Effector memory CD4-positive, alpha-beta T cell (primary cell): ENCODE measurements around the gene WSCD1.

Source experiments
- DNase-seq, 3 donors: peaks; one replicate each; pipeline ENCODE4 v3.0.0-alpha.2; 2020
- H3K27ac ChIP-seq: 2 replicates; pipeline ENCODE4 v1.7.0; 2013; ENCODE audit warnings: mild to moderate bottlenecking, low read length, moderate library complexity; ENCODE audit not compliant: insufficient read depth, poor library complexity, severe bottlenecking
- H3K27me3 ChIP-seq: replicated peaks from 2 replicates; pipeline ENCODE4 v1.7.0; 2013; ENCODE audit warnings: mild to moderate bottlenecking, low read length; ENCODE audit not compliant: insufficient read depth, control insufficient read depth, poor library complexity, severe bottlenecking
- H3K36me3 ChIP-seq: 2 replicates; pipeline ENCODE4 v1.7.0; 2013; ENCODE audit warnings: mild to moderate bottlenecking, low read length, moderate library complexity; ENCODE audit not compliant: control insufficient read depth, insufficient read depth
- H3K4me1 ChIP-seq: 2 replicates; pipeline ENCODE4 v1.7.0; 2013; ENCODE audit warnings: low read length, mild to moderate bottlenecking; ENCODE audit not compliant: control insufficient read depth, insufficient read depth, poor library complexity, severe bottlenecking
- H3K4me3 ChIP-seq: 2 replicates; pipeline ENCODE4 v1.7.0; 2013; ENCODE audit warnings: low read length, low read depth, mild to moderate bottlenecking; ENCODE audit not compliant: insufficient read depth, poor library complexity, severe bottlenecking
- H3K9me3 ChIP-seq: 2 replicates; pipeline ENCODE4 v1.7.0; 2013; ENCODE audit warnings: mild to moderate bottlenecking, low read length, moderate library complexity; ENCODE audit not compliant: control insufficient read depth
- total RNA-seq, 3 donors: gene quantifications; one replicate each; lab custom pipeline; 2026; lab: John Stamatoyannopoulos, UW

WSCD1 gene
- 0 to 0.19 (median 0.17) reads per million in 3 donors for total RNA-seq

- no peak for DNase-seq
- H3K27me3 ChIP-seq, result peaks cover 21% of the 10 kb centered on the region
- no peak within 1 kb of the TSS for H3K4me3 ChIP-seq
- H3K36me3 ChIP-seq, result no peaks in the 10 kb centered on the region
- peaks cover 6% of the 10 kb centered on the region for H3K4me1 ChIP-seq
- no peaks in the 10 kb centered on the region for H3K9me3 ChIP-seq
- no peak within 1 kb of the TSS for H3K27ac ChIP-seq
Observed at GRCh38 chr17:6069539-6070429, at the start of gene WSCD1. Gene WSCD1 (plus strand): TSS chr17:6070379. CDS start chr17:6080659, 10,280 bp downstream.

DNA sequence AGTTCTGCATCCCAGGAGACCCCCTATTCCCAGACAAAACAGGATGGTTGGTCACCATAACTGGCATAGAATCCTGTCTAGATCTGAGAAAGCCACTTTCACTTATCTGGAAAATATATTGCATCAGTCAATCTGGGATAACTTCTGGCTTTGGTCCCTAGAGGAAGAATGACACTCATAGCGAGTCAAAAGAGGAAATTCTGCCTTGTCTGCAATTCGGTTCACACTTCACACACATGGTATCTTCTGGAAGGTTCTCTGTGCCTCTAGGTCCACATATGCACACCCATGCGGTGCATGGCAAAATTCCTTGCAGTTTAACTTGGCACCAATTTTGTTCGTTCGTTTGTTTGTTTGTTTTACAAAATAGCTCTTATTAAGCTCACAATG is 49.2 kb upstream of the WSCD1 start:
- Histone ChIP-seq H3K27ac (no peak overlapping the region), H3K36me3 (no peaks in the 10 kb centered on the region), H3K9me3 (no peaks in the 10 kb centered on the region), H3K4me3 (no peak overlapping the region), H3K4me1 (no peaks in the 10 kb centered on the region), H3K27me3 (no peaks in the 10 kb centered on the region)
- DNase-seq, result no peak

DNA sequence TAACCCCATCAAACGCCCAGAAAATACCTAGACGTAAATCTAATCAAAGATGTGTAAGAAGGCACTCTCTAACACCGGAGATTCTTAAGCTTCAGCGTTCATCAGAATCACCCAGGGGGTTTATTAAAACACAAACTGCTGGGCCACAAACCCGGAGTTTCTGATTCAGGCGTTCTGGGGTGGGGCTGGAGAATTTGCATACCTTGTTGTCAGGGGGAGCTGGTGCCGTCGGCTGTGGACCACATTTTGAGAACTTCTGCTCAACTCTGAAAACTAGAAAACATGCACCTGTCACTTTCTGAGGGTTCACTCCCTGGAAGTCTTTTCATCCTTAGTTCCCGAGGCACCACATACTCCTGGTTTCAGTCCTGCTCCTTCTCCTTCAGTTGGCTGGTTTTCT is 48.6 kb upstream of the WSCD1 start:
- Histone ChIP-seq H3K9me3 (no peaks in the 10 kb centered on the region), H3K27me3 (no peaks in the 10 kb centered on the region), H3K27ac (no peak overlapping the region), H3K36me3 (no peaks in the 10 kb centered on the region), H3K4me1 (no peaks in the 10 kb centered on the region), H3K4me3 (no peak overlapping the region)
- DNase-seq, result no peak

GRCh38 chr17:6023036-6023831 is 46.9 kb upstream of the WSCD1 start:
- no peak overlapping the region for H3K27ac ChIP-seq
- no peaks in the 10 kb centered on the region for H3K36me3 ChIP-seq
- no peaks in the 10 kb centered on the region for H3K9me3 ChIP-seq
- H3K27me3 ChIP-seq, result no peaks in the 10 kb centered on the region
- H3K4me3 ChIP-seq, result no peak overlapping the region
- no peak for DNase-seq
- H3K4me1 ChIP-seq, result no peaks in the 10 kb centered on the region

- H3K4me3 ChIP-seq, result no peak overlapping the region
- no peaks in the 10 kb centered on the region for H3K4me1 ChIP-seq
- no peak overlapping the region for H3K27ac ChIP-seq
- H3K27me3 ChIP-seq, result no peaks in the 10 kb centered on the region
- H3K9me3 ChIP-seq, result no peaks in the 10 kb centered on the region
- no peak for DNase-seq
- H3K36me3 ChIP-seq, result no peaks in the 10 kb centered on the region
Observed at GRCh38 chr17:6024576-6024975, 45.6 kb upstream of the WSCD1 start.

DNA sequence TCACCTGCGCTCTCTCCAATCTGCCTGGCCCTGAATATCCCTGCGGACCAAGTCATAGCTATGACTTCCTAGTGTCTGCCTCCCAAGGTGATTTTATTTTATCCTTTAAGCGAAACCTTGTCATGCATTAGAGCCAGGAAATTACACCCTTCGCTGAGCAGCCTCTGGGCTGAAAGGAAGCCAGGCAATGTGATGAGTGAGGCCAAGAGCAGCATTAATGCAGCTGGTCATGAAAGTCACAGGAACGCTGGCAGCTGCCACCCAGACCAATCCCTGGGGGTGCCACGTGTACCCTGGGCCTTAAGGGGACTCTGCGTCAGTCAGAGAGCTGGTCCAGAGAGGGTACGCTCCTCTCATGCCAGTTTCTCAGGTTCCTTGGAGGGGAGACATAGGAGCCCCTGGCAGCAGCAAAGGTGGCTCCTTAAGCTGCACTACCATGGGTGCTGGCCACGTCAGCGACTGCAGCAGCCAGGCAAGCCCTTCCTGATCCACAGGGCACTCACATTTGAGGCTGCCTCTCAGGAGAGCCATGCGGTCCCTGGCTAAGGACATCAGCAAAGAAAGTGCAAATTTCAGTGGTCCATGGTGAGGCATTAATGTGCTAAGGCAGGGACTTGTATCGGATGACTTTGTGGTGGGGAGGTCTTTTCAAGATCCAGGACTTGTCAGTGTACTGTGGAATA is 42.7 kb upstream of the WSCD1 start:
- Histone ChIP-seq H3K27me3 (no peaks in the 10 kb centered on the region), H3K27ac (no peak overlapping the region), H3K4me1 (no peaks in the 10 kb centered on the region), H3K9me3 (no peaks in the 10 kb centered on the region), H3K4me3 (no peak overlapping the region), H3K36me3 (no peaks in the 10 kb centered on the region)
- DNase-seq, result no peak

- Histone ChIP-seq H3K27me3 (no peaks in the 10 kb centered on the region), H3K4me1 (no peaks in the 10 kb centered on the region), H3K4me3 (no peak overlapping the region), H3K9me3 (no peaks in the 10 kb centered on the region), H3K27ac (no peak overlapping the region), H3K36me3 (no peaks in the 10 kb centered on the region)
- no peak for DNase-seq
Observed at GRCh38 chr17:6028294-6028693, 41.9 kb upstream of the WSCD1 start.

DNA sequence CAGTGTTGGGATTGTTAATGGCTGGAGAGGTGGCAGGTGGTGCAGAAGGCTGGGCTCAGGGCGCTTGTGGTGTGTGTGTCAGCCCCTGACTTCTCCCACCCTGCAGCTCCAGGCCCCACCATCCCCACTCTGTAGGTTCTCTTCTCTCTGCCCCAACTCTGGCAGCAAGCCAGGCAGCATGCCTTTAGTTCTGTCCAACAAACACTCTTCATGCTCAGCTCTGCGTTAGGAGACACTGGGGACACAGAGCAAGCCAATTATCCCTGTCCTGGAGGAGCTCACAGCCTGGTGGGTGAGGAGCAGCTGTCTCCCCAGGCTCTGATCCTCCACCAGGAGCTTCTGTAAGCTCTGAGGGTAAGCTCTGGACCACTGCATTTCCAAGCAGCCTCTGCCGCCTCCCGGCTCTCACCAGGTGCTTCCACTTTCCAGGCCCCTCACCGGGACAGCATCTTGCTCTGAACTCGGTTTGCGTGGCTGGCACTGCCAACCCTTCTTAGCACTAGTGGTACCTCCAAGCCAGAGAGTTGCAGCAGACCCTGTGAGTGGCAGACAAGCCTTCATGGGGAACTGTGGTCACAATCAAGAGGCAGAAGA is 34.3 kb upstream of the WSCD1 start:
- H3K27me3 ChIP-seq, result peaks cover 3% of the 10 kb centered on the region
- H3K4me1 ChIP-seq, result no peaks in the 10 kb centered on the region
- H3K4me3 ChIP-seq, result no peak overlapping the region
- no peak overlapping the region for H3K27ac ChIP-seq
- H3K36me3 ChIP-seq, result no peaks in the 10 kb centered on the region
- no peaks in the 10 kb centered on the region for H3K9me3 ChIP-seq
- no peak for DNase-seq

DNA sequence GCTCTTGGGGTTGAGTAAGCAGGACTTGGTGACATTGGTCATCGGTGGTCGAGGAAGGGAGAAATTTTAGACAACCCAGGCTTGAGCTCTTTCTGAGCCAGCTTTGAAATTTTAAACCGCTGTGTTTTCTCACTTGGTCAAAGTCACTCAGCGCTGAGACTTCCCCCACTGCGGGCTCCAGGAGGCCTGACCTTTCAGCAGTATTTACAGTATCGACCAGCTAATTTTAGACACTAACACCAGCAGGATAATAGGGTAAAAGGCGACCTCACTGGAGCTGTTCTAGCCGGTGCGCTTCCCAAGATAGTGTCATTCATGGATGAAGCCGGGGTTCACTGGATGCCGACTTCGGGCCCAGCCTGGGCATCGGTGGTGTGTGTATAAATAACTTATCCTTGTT is 29.7 kb upstream of the WSCD1 start:
- Histone ChIP-seq H3K4me1 (no peaks in the 10 kb centered on the region), H3K27ac (no peak overlapping the region), H3K27me3 (peaks cover 2% of the 10 kb centered on the region), H3K4me3 (no peak overlapping the region), H3K9me3 (no peaks in the 10 kb centered on the region), H3K36me3 (no peaks in the 10 kb centered on the region)
- DNase-seq, result no peak
